Left renal cortex interstitium (tissue), 4 donors: ENCODE measurements around the gene MCF2L. TPM values are rescaled to one million over a fixed set of nuclear protein-coding genes. Genes with fewer than 3 reads are reported as not detected.

ENCODE experiments used
- DNase-seq, 4 donors: peaks; one replicate each; pipeline ENCODE4 v3.0.0-alpha.2; 2013; ENCODE audit warnings: low read depth in 4 of 4, low spot score in 2 of 4, missing footprints in 1 of 4
- polyA plus RNA-seq, 4 donors: library from polyadenylated mRNA; unstranded; fragments of 120-200 nt; gene quantifications; one replicate each; pipeline ENCODE4 v1.2.1, GENCODE V29; 2013; ENCODE audit not compliant: insufficient read length in 4 of 4

Gene MCF2L
- polyA plus RNA-seq, 4 donors: 23.3 to 45.1 (median 38.1) TPM

DNA sequence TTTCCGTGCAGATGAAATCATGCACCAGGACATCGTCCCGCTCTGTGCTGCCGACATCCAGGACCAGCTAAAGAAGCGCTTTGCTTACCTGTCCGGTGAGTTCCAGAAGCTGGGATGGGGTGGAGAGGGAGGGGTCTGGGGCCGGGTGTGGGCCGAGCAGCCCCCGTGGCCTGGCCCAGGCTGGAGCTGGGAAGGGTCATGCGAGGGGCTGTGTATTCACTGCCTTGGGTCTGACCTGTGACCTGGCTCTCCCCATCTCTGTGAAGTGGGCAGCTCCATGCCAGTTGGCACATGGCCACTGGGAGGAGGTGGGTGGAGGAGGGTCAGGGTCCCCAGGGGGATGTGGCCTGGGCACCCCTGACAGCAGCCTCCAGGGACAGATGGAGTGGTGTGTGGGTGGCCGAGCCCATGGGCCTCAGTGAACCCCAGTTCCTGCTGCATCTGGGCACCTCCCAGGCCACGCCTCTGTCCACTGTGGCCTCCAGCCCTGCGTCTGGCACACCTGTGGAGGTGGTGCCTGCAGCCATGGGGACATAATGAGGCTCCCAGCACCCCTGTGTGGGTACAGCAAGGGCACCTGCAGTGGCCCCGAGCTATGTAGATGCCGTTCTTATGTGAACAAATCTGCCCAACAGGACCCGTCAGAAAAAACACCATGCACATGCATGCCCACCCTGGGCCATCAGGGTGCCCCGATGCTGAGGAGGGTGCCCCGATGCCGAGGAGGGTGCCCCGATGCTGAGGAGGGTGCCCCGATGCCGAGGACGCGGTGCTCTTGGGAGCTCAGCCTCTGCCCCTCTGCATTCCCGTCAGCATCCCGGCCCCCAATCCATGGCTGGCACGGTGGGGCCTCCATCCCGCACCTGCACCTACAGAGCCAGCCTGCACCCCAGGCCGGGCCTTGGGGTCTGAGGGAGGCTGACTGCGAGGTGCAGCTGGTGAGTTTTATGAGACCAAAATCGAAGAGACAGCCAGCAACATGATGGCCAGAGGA is 46.0 kb downstream of the MCF2L start:
- no peak for DNase-seq

DNA sequence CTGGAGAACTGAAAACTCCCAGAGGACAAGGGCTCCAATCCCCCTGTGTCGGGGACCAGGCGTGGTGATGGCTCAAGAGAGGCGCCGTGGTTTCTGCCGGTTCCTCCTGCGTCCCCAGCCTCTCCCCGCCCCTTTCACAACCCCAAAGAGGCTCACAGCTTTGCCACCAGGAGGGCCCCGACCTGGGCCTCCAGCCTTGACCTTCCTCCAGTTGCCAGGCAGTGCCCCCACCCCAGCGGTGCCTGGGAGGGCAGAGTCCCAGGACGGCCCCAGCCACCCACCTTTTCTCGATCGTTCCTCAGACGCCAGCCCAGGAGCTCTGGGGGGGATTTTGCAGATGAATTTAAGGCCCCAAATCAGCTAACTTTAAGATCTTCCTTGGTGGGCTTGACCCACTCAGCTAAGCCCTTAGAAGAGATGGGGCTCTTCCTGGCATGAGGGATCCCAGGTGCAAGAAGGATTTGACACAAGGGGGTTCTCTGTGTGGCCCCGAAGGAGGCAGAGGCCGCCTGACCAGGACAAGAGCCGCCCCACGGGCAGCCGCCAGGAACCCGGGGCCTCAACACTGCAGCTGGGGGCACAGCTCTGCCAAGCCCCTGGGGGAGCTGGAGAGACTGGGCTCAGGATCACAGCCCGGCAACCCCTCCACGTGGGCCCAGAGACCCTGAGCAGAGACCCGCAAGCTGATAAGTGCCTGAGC is 47.0 kb downstream of the MCF2L start:
- DNase-seq: no peak

DNA sequence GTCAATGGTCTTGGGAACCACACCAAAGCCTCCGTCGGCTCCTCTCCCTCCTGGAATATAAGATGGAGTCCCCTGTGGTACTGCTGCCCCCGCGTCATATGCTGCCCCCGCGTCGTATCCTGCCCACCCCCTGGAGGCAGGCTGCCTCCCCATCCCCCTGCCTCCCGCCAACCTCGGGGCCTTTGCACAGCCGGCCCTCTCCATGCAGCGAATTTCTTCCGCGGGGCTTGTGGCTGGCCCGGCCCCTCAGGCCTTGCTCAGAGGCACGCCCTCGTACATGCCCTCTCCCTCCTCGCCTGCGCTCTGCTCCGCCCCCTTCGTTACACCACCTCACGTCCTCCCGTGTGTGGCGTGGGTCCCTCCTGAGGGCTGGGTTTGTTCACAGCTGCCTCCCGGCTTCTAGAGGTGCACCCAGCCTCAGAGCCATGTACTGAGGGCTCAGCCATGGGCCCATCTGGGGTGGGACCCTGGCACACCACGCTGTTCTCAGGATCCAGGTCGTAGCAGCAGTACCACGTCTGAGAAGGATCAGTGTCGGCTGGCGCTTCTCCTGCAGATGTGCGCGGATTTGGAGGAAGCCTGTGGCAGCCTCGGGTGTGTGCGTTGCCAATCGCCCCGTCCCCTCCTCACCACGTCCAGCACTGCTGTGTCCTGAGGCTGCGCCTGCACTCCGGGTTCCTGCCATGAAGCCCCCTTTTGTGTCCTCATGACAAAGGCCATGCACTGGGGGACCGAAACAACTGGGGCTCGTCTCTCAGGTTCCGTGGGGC is 47.7 kb downstream of the MCF2L start:
- DNase-seq: no peak

DNA sequence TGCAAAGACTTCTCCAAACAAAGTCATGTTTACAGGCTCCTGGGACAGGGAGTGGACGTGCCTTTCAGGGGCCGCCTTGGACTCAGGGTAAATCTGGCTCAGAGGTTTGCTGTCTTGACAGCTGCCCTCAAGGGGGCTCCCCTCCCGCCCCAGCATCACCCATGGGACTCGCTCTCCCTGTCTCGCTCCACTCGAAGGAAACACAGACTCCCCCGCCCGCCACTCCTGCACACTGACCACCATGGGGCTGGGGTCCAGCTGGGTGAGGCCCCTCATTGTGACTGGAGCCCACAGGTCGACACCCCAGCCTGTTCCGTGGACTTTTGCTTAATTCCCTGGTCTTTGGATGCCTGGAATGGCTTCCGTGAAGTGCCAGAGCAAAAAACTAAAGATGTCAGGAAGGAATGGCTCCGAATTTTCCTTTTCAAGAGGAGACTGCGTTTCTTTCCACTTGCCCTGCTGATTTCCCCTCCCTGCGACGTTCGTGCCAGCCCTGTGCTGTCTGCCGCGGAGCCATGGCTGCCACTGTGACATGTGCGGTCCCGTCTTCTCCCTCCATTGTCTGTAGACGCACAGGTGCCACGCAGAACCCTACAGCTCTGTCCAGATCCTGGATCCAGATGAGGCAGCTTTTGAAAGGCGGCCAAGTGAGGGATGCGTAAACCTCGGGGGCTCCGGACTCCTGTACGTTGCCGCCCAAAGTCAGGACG is 48.6 kb downstream of the MCF2L start:
- no peak for DNase-seq

DNA sequence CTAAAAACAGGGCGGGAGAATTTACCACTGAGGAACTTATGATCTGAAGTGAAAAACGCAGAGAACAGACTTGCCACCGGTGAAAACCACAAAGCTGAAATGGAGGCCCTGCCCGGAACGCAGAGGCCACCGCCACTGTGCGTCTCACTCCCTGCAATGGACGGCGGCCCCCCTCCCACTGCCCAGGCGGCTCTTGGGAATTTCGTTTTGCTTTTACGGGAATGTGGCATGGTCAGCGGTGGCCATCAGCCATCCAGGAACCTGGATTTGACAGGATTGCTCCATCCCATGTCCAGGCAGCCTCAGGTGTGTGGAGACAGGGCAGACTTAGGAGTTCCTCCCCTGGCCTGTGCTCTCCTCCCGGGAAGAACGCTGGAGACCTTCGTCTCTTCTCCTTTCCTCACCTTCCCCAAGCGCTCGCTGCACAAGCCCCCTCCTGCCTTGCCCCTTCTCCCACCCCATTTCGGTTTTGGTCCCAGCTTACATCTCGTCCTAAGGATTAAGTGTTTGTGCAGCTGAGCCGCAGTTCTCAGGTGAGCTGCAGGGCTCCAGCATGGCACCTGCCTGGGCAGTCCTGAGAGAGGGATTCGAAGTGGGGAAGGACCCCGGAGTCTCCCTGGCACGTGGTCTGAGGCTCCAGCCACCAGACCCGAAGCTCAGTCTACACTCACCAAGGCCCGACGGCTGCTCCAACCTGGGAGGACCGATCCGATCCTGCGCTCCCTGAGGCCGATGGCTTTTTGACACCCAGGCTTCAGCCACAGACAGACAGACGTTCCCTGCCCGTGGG is 49.9 kb downstream of the MCF2L start:
- no peak for DNase-seq

DNA sequence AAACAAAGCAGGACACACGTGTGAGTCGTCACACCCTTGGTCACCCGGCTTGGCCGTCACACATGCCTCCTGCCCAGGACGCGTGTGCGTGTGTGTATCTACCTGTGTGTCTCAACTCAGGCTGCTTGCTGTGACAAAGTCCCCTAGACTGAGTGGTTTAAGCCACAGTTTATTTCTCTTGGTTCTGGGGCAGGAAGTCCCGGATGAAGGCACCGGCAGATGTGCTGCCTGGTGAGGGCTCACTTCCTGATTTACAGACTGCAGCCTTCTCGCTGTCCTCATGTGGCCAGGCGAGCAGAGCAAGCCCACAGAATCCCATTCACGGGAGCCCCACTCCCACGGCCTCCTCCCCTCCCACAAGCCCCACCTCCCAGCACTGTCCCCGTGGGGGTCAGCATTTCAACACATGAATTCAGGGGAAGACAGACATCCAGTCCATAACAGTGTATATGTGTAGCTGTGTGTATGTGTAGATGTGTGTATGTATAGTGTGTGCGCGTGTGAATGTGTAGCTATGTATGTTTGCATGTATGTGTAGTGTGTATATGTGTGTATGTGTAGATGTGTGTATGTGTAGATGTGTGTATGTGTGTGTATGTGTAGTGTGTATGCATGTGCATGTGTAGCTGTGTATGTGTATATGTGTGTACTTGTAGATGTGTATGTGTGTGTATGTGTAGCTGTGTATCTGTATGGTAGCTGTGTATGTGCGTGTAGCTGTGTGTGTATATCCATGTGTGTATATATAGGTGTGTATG is 51.5 kb downstream of the MCF2L start:
- no peak for DNase-seq

DNA sequence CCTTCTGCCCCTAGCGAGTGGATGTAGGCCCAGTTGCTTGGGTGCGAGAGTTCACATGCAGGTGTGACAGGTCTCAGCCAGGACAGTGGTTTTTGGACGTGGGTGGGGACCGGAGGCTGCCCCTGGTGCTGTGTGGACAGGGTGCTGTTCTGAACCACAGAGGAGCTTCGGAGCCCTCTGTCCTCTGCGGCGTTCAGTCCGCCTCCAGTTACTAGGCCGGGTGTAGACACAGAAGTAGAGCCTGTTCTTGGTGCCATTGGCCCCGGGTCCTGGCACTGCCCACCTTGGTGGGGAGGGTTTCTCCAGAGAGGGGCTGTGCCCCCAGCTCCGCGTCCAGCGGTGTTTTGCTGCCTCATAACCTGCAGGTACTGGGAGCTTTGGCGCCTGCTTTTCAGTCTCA is 52.4 kb downstream of the MCF2L start:
- DNase-seq: no peak

DNA sequence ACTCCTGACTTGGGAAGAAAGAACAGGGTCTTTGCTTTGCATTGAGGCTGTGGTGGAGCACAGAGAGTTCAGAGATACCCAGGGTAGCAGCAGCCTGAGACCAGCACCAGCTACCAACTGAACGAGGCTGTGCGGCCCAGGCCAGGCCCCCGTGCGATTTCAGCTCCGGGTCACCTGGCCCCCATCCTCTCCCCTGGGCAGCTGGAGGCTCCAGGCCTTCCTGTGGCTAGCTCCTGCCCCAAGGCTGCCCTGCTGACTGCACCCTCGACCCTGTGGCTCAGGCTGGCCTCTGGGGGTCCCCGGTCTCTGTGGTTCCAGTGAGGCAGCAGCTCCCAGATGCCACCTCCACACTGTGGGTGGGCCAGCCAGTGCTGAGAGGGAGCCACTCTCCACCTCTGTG is 52.8 kb downstream of the MCF2L start:
- DNase-seq: no peak

DNA sequence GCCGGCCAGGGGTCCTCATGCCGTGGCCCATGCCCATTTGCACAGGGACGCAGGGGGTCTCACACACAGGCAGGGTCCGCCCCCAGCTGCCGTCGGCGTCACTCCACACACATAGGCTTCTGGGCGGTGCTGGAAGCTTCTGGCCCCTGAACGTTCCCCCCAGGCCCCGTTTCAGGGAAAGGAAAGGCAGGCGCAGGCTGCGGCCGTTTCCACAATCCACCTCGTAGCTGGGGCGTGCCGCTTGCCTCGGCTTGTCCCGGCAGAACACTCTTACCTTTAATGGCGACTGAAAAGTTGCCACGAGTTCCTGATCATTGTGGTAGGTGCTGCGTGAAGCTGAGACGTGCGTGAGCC is 53.4 kb downstream of the MCF2L start:
- no peak for DNase-seq

DNA sequence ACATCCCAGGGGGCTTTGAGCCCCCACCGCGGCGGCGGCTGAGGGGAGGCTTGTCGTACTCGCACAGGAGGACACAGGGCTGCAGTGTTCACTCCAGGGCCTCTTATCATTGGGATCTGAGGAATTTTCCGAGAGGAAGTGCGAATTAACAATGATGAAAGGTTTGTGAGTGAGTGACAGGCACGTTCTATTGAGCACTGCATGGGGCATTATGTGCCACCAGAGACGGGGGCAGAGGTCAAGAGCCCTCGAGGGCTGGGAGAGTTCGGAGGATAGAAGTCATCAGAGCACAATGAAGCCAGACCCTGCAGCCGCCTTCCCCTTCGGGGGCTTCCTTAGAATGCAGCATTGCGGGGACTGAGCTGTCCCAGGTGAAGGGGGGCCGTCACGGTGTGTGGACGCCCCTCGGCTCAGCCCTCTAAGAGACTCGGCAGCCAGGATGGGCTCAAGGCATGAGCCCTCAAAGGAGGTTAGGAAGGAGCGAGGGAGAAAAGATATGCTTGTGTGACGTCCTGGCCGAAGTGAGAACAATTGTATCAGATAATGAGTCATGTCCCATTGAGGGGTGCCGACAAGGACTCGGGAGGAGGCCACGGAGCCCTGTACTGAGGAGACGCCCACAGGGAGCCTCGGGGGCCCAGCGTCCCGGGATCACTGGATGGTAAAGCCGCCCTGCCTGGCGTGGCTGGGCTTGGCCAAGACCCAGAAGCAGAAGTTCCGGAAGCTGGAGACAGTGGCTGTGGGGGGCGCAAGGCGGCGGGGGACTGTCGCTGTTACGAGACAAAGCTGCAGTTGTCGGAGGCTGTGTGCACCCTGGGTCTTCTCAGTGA is 53.9 kb downstream of the MCF2L start:
- no peak for DNase-seq

DNA sequence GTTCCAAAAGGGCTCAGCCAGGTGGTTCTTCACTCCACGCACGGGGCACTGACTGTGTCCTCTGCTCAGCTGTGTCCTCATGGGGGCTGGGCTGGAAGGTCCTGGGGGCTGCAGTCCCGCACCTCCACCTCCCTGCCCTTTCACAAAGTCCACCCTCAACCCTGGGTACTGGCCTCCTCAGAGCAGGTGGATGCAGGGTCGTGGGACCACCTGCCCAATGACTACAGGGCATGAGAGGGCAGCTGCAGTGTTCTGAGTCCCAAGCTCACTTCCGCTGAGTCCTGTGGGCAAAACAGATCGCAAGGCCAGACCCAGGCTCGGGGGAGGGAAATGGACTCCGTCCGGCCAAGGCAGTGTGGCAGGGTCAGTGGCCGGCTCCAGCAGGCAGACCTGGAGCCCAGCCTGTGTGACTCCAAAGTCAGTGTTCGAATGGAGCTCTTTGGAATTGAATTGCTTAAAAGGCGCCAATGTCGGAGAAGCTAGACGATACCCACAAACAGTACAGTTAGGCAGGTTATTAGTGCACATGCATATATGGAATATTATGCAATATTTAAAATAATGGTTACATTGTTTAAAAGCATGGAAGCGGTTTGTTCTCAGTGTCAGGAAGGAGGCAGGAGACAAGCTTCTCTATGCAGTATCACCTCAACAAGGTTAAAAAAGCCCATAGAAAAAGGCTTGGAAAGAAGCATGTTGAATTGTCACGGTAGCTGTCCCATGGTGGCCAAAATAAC is 54.8 kb downstream of the MCF2L start:
- DNase-seq: no peak

DNA sequence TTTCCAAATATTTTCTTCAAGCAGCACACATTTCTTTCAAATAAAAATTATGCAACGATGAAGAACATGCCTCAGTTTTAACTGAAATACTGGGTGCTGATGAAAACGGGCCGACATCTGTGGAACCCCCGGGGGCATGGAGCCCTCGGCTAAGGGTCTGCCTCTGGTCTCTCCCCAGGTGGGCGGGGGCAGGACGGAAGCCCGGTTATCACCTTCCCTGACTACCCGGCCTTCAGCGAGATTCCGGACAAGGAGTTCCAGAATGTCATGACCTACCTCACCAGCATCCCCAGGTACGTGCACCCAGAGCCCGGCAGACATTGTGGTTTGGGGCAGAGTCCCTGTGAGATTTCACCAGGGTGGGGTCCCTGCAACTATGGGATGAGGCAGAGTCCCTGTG is 55.5 kb downstream of the MCF2L start:
- no peak for DNase-seq

DNA sequence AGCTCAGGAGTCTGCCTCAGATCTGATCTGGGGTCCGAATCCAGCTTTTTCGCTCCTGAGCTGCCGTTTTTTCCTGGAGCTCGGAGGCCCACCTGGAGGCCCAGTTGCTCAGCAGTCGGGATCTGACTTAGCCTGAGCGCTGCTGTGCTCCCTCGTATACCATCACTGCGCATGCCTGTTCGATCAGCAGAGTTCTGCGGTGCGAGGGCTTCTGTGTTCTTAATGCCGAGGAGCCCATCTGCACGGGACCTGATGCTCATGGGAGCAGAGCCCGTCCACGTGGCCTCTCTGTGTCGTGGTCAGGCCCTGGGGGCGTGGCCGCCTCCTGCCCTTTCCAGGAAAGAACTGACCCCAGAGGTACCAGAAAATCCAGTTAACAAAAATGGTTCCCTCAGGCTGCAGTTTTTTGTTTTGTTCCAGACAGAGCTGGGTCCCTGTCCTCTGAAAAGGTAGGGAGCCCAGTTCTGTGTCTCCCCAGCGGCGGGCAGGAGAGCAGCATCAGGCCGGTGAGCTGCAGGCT is 57.4 kb downstream of the MCF2L start:
- no peak for DNase-seq

DNA sequence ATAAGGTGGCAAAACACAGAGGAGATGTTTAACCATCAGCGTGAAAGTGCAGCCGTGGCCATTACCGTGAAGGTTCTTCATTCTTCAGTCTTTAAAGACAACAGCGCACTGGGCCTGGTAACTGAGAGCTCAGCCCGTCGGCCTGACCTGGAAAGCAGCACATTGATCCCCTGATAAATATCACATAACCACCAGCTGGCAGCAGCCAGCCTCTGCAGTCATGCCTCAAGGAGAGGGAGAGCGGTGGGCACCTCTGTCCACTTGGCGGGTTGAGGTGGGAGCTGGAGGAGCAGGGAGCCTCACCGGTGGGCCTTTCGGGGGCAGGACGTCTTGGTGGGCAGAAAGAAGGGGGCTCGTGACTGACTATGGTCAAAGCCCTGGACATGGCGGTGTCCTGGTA is 58.1 kb downstream of the MCF2L start:
- no peak for DNase-seq

DNA sequence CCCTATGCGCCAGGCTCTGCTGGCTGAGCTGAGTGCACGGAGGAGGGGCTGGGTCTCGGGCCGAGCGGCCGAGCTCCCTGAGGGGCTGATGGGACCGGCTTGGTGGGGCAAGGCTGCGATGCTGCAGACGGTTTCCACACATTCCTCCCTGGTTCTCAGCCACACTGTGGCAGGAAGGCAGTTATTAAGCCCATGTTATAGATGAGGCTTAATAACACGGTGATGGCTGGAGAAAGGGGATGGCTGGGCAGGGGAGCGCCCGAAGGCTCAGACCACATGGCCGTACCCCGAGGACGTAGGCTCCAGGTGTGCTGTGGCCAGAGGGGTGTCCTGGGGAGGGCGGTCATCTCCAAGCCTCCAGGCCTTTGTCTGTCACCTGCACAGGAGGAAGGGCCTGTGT is 58.6 kb downstream of the MCF2L start:
- no peak for DNase-seq

DNA sequence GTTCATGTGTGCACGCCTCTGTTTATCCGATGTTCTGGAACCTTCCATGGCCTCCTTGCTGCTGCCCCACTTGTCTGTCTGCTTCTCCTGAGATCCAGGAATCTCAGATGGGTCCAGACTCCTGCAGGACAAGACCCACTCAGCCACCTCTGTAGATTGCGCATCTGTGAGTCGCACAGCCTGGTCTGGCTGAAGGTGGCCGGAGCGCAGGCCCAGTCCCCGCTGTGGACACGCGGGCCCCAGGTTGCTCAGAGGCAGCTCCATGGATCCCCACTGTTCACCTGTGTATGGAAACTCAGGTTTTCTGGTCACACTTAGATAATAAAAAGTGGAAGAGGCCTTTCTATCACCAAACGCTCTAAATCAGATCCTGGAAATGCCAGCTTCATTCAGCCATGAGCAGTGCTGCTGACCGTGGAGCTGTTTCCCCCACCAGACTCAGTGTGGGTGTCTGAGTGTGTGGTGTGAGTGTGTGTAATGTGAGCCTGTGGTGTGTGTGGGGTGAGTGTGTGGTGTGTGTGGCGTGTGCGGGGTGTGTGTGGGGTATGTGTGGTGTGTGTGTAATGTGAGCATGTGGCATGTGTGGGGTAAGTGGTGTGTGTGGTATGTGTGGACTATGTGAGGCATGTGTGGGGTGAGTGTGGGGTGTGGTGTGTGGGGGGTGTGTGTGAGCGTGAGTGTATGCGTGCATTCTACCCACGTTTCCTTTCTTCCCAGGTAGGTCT is 59.5 kb downstream of the MCF2L start:
- no peak for DNase-seq

DNA sequence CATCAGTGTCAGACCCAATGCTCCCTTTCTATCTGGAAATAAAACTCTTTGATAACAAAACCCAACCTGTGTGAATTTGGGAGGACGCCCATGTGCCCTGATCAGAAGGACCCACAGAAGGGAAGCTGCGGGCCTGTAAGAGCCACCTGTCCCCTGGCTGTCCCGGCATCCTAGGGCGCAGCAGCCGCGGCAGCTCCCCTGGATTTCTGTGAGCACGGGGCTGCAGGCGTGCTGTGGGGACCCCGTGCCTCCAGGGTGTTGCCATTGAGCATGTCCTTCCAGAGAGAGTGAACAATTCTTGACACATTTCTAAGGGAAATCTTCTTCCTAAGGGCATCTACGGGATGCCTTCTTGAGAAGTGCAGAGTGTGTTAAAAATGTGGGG is 60.0 kb downstream of the MCF2L start:
- no peak for DNase-seq
